ENCODE measurements around the gene STOM. TPM values are rescaled to one million over a fixed set of nuclear protein-coding genes. Genes with fewer than 3 reads are reported as not detected.

The STOM gene
- total RNA-seq, 1 donor, result 114 TPM

DNA sequence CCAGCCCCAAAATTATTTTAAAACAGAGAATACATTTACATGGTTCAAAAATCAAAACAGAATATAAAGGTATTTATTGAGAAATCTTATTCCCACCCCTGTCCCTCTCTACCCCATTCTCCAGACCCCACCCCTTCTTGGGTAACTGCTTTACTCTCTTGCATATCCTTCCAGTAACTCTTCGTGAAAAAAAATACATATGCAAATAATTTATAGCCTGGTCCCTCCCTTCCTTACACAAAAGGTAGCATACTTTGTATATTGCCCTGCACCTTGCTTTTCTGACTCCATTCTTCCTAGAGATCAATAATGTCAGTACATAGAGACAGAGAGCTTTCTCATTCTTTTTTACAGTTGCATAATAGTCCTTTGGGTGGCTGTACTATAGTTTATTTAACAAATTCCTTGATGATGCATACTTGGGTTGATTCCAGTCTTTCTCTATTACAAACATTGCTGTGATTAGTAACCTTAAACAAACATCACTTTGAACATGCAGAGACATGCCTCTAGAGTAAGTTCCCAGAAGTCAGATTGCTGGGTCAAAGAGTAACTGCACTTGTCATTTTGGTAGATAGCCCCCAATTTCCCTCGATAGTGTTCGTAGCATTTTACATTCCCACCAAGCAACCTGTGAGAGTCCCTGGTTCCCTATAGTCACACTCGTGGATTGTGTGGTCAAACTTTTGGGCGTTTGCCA is 47.9 kb downstream of the STOM start:
- Histone ChIP-seq H3K79me2 (ENCODE audit: insufficient read depth, low read length) (peaks cover 6% of the 10 kb centered on the region), H3K27me3 (ENCODE audit: insufficient read depth, low read length) (no peaks in the 10 kb centered on the region), H2AFZ (ENCODE audit: low read length) (no peak overlapping the region), H4K20me1 (ENCODE audit: insufficient read depth, low read length) (no peaks in the 10 kb centered on the region), H3K4me2 (ENCODE audit: insufficient read depth, low read length) (peak overlapping the region; percentile 11), H3K36me3 (ENCODE audit: insufficient read depth, low read length) (peaks cover 84% of the 10 kb centered on the region), H3K4me3 (ENCODE audit: insufficient read depth, low read length) (no peak overlapping the region), H3K4me1 (ENCODE audit: insufficient read depth, low read length) (peaks cover 41% of the 10 kb centered on the region), H3K9me3 (ENCODE audit: low read depth, low read length) (no peaks in the 10 kb centered on the region), H3K27ac (ENCODE audit: low read depth, low read length) (peak overlapping the region; percentile 89)
- TF ChIP-seq, protein P1, sequence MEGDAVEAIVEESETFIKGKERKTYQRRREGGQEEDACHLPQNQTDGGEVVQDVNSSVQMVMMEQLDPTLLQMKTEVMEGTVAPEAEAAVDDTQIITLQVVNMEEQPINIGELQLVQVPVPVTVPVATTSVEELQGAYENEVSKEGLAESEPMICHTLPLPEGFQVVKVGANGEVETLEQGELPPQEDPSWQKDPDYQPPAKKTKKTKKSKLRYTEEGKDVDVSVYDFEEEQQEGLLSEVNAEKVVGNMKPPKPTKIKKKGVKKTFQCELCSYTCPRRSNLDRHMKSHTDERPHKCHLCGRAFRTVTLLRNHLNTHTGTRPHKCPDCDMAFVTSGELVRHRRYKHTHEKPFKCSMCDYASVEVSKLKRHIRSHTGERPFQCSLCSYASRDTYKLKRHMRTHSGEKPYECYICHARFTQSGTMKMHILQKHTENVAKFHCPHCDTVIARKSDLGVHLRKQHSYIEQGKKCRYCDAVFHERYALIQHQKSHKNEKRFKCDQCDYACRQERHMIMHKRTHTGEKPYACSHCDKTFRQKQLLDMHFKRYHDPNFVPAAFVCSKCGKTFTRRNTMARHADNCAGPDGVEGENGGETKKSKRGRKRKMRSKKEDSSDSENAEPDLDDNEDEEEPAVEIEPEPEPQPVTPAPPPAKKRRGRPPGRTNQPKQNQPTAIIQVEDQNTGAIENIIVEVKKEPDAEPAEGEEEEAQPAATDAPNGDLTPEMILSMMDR (IDR thresholded peaks at IDR 0.05; ENCODE audit: extremely low read depth, low read depth, low read length), result no peak
- DNase-seq (ENCODE audit: insufficient read length, low spot score, missing footprints), result peak; percentile 76

DNA sequence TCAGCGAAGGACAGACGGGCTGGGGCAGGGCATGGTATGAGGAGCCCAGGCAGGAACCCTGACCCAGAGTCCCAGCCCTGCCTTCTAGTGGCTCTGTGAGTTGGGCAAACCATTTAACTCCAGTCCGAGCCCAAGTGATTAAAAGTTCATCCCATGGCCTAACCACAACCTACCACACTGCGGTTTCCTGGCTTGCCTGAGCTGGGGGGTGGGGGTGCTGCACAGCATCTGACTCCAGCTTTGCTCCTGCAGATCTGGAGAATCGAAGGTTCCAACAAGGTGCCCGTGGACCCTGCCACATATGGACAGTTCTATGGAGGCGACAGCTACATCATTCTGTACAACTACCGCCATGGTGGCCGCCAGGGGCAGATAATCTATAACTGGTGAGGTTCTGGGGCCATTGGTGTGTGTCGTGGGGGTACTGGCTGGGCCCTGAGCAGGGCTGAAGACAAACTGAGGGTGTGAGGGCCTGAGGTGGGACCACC is 49.0 kb downstream of the STOM start:
- Histone ChIP-seq H3K4me2 (ENCODE audit: insufficient read depth, low read length) (peak overlapping the region; percentile 26), H3K27me3 (ENCODE audit: insufficient read depth, low read length) (no peaks in the 10 kb centered on the region), H3K9me3 (ENCODE audit: low read depth, low read length) (no peaks in the 10 kb centered on the region), H3K36me3 (ENCODE audit: insufficient read depth, low read length) (peaks cover 86% of the 10 kb centered on the region), H3K4me1 (ENCODE audit: insufficient read depth, low read length) (peaks cover 32% of the 10 kb centered on the region), H3K79me2 (ENCODE audit: insufficient read depth, low read length) (peaks cover 6% of the 10 kb centered on the region), H4K20me1 (ENCODE audit: insufficient read depth, low read length) (no peaks in the 10 kb centered on the region), H3K4me3 (ENCODE audit: insufficient read depth, low read length) (no peak overlapping the region), H2AFZ (ENCODE audit: low read length) (no peak overlapping the region), H3K27ac (ENCODE audit: low read depth, low read length) (peak overlapping the region; percentile 79)
- DNase-seq (ENCODE audit: insufficient read length, low spot score, missing footprints), result no peak
- TF ChIP-seq, protein P1 (IDR thresholded peaks at IDR 0.05; ENCODE audit: extremely low read depth, low read depth, low read length), result no peak

DNA sequence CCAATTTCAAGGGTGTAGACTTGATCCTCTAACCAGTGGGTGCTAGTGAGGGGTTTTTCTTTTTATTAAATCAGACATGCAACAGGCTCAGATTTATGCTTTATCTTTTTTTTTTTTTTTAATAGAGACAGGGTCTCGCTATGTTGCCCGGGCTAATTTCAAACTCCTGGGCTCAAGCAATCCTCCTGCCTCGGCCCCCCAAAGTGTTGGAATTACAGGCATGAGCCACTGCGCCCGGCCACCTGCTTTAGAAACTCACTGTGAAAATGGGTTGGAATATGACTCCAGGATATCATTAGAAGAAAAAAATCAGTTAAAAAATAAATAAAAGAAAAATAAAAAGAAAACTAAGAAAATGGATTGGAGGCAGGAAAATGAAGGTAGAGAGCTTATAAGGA is 50.7 kb downstream of the STOM start:
- Histone ChIP-seq H3K27me3 (ENCODE audit: insufficient read depth, low read length) (no peaks in the 10 kb centered on the region), H3K4me3 (ENCODE audit: insufficient read depth, low read length) (no peak overlapping the region), H3K27ac (ENCODE audit: low read depth, low read length) (peak overlapping the region; percentile 79), H3K4me1 (ENCODE audit: insufficient read depth, low read length) (peaks cover 23% of the 10 kb centered on the region), H3K4me2 (ENCODE audit: insufficient read depth, low read length) (no peak overlapping the region), H3K79me2 (ENCODE audit: insufficient read depth, low read length) (peaks cover 1% of the 10 kb centered on the region), H4K20me1 (ENCODE audit: insufficient read depth, low read length) (no peaks in the 10 kb centered on the region), H2AFZ (ENCODE audit: low read length) (no peak overlapping the region), H3K9me3 (ENCODE audit: low read depth, low read length) (no peaks in the 10 kb centered on the region), H3K36me3 (ENCODE audit: insufficient read depth, low read length) (peaks cover 75% of the 10 kb centered on the region)
- TF ChIP-seq, protein P1 (IDR thresholded peaks at IDR 0.05; ENCODE audit: extremely low read depth, low read depth, low read length), result no peak
- DNase-seq (ENCODE audit: insufficient read length, low spot score, missing footprints), result no peak

DNA sequence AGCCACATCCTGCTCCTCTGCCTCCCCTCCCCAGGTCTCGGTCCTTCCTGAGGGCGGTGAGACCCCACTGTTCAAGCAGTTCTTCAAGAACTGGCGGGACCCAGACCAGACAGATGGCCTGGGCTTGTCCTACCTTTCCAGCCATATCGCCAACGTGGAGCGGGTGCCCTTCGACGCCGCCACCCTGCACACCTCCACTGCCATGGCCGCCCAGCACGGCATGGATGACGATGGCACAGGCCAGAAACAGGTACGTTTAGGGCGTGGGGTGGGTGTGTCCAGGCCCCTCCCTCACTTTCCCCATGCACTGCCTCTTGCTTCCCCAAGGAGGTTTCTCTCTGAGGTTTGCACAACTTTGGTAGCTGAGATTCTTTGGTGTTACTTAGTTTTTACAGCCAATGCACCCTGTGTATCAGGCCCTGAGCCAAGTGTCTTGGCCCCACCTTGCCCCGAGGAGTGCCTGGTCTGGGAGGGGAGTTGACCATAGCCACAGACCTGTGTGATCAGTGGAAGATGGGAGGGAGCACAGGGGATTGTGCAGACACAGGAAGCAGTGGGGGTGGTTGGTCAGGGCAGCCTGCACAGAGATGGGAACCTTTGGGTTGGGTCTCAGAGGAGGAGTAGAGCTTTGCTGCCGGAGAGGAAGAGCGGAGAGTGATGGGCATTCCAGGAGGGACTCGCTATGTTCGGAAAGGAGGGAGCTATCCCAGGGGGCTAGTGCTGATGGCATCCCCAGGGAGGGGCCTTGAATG is 51.2 kb downstream of the STOM start:
- H3K9me3 ChIP-seq (ENCODE audit: low read depth, low read length), result no peaks in the 10 kb centered on the region
- peak overlapping the region; percentile 10 for H3K27ac ChIP-seq (ENCODE audit: low read depth, low read length)
- no peak overlapping the region for H3K4me3 ChIP-seq (ENCODE audit: insufficient read depth, low read length)
- H4K20me1 ChIP-seq (ENCODE audit: insufficient read depth, low read length), result no peaks in the 10 kb centered on the region
- H3K79me2 ChIP-seq (ENCODE audit: insufficient read depth, low read length), result no peaks in the 10 kb centered on the region
- no peak overlapping the region for H3K4me2 ChIP-seq (ENCODE audit: insufficient read depth, low read length)
- no peak for DNase-seq (ENCODE audit: insufficient read length, low spot score, missing footprints)
- no peaks in the 10 kb centered on the region for H3K27me3 ChIP-seq (ENCODE audit: insufficient read depth, low read length)
- TF ChIP-seq, protein P1 (IDR thresholded peaks at IDR 0.05; ENCODE audit: extremely low read depth, low read depth, low read length), result no peak
- H3K36me3 ChIP-seq (ENCODE audit: insufficient read depth, low read length), result peaks cover 75% of the 10 kb centered on the region
- H2AFZ ChIP-seq (ENCODE audit: low read length), result no peak overlapping the region
- peaks cover 23% of the 10 kb centered on the region for H3K4me1 ChIP-seq (ENCODE audit: insufficient read depth, low read length)
